ENCODE data around the gene PYGO1.

DNA sequence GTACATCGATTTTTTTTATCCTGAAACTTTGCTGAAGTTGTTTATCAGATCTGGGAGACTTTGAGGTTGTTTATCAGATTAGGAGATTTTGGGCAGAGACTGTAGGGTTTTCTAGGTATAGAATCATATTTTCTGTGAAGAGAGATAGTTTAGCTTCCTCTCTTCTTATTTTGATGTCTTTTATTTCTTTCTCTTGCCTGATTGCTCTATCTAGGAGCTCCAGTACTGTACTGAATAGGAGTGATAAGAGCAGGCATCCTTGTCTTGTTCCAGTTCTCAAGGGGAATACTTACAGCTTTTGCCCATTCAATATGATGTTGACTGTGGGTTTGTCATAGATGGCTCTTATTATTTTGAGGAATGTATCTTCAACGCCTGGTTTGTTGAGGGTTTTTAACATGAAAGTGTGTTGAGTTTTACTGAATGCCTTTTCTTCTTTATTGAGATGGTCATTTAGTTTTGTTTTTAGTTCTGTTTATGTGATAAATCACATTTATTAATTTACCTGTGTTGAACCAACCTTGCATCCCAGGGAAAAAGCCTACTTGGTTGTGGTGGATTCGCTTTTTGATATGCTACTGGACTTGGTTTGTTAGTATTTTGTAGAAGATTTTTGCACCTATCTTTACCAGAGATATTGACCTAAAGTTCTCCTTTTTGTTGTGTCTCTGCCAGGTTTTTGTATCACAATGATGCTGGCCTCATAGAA lies 65.2 kb downstream of the PYGO1 start:
- no peak for TF ChIP-seq CTCF (IDR thresholded peaks at IDR 0.05; ENCODE audit: insufficient read depth, low read depth, low read length)
- no peak for TF ChIP-seq EZH2 (IDR thresholded peaks at IDR 0.05; ENCODE audit: insufficient read depth, low read length)
